Uterus (tissue), 4 donors: ENCODE data around the gene NEK8. TPM values are rescaled to one million over a fixed set of nuclear protein-coding genes. Genes with fewer than 3 reads are reported as not detected.

Experiments used
- DNase-seq, 2 donors: peaks; one replicate each; pipeline ENCODE4 v3.0.0-alpha.2; 2019 to 2020
- H3K27ac ChIP-seq, 2 donors: fragments of 200-600 bp; sonication (generic); 1 replicate in 1 of 2; 2 replicates in 1 of 2; pipeline ENCODE4 v1.5.1; 2016 to 2018
- H3K27me3 ChIP-seq, 2 donors: fragments of 200-600 bp; sonication (generic); one replicate each; pipeline ENCODE4 v1.5.1; 2018 to 2019; ENCODE audit warnings: control low read depth in 1 of 2
- H3K36me3 ChIP-seq, 2 donors: fragments of 200-600 bp; sonication (generic); one replicate each; pipeline ENCODE4 v1.5.1; 2019; ENCODE audit warnings: control low read depth in 1 of 2
- H3K4me1 ChIP-seq, 2 donors: fragments of 200-600 bp; sonication (generic); one replicate each; pipeline ENCODE4 v1.5.1; 2018 to 2019; ENCODE audit warnings: control low read depth in 1 of 2
- H3K4me3 ChIP-seq, 2 donors: fragments of 200-600 bp; sonication (generic); 1 replicate in 1 of 2; 2 replicates in 1 of 2; pipeline ENCODE4 v1.5.1; 2018 to 2019; ENCODE audit warnings: mild to moderate bottlenecking in 1 of 2
- H3K9me3 ChIP-seq, 2 donors: fragments of 200-600 bp; sonication (generic); one replicate each; pipeline ENCODE4 v1.5.1; 2019; ENCODE audit warnings: control low read depth in 1 of 2
- CTCF ChIP-seq, 4 experiments: fragments of 200-600 bp in 2 of 4; fragments of 450-650 bp in 2 of 4; sonication (generic) in 2 of 4; IDR thresholded peaks; one replicate each; pipeline ENCODE4 v1.5.1; 2016 to 2019; ENCODE audit warnings: antibody characterized with exemption in 4 of 4, mild to moderate bottlenecking in 2 of 4, moderate library complexity in 1 of 4
- POLR2A ChIP-seq, 2 donors: fragments of 450-650 bp; IDR thresholded peaks; one replicate each; pipeline ENCODE4 v1.6.1; 2016; ENCODE audit warnings: antibody characterized with exemption in 2 of 2, mild to moderate bottlenecking in 1 of 2, moderate library complexity in 1 of 2
- intact Hi-C: fragments of 100-400 bp; cut with DNase I; formaldehyde crosslinking; loops from one replicate; pipeline ENCODE4 v1.15.1; 2023; ENCODE audit warnings: low total_unique reads
- total RNA-seq, 4 donors: library from RNA; depleted of rRNA in 3 of 4; stranded (reverse); fragments of >200 nt in 3 of 4; gene quantifications; one replicate each; pipeline versions ENCODE4 v1.1.0 to v1.2.4, GENCODE V29; 2014 to 2023
- donor health status: DM: yes; HTN: yes; CAD: no.

NEK8 gene
- total RNA-seq, 4 donors from 2014 or later, result 1.2 to 5.0 (median 1.3) TPM; not detected in 1

- intact Hi-C loops, result no loop called here
- no peak for TF ChIP-seq POLR2A (IDR thresholded peaks at IDR 0.05)
- TF ChIP-seq CTCF (IDR thresholded peaks at IDR 0.05), result no peak
- Histone ChIP-seq H3K4me1 (no peaks in the 10 kb centered on the region), H3K36me3 (no peaks in the 10 kb centered on the region), H3K27ac (no peak overlapping the region), H3K9me3 (no peaks in the 10 kb centered on the region), H3K4me3 (no peak overlapping the region), H3K27me3 (no peaks in the 10 kb centered on the region)
- no peak for DNase-seq
Measured at GRCh38 chr17:28688481-28688880, 40.1 kb upstream of the NEK8 start.

GRCh38 chr17:28689011-28689410 is 39.6 kb upstream of the NEK8 start:
- Histone ChIP-seq H3K27ac (no peak overlapping the region), H3K27me3 (no peaks in the 10 kb centered on the region), H3K4me1 (no peaks in the 10 kb centered on the region), H3K36me3 (no peaks in the 10 kb centered on the region), H3K4me3 (no peak overlapping the region), H3K9me3 (no peaks in the 10 kb centered on the region)
- TF ChIP-seq POLR2A (IDR thresholded peaks at IDR 0.05), result no peak
- no peak for TF ChIP-seq CTCF (IDR thresholded peaks at IDR 0.05)
- no peak for DNase-seq
- intact Hi-C loops, result no loop called here

GRCh38 chr17:28693869-28694268 is 34.7 kb upstream of the NEK8 start:
- H3K27me3 ChIP-seq, result no peaks in the 10 kb centered on the region
- no peaks in the 10 kb centered on the region for H3K9me3 ChIP-seq
- DNase-seq, result no peak
- intact Hi-C loops, result no loop called here
- H3K27ac ChIP-seq, result no peak overlapping the region
- no peaks in the 10 kb centered on the region for H3K4me1 ChIP-seq
- H3K4me3 ChIP-seq, result no peak overlapping the region
- no peak for TF ChIP-seq CTCF (IDR thresholded peaks at IDR 0.05)
- TF ChIP-seq POLR2A (IDR thresholded peaks at IDR 0.05), result no peak
- no peaks in the 10 kb centered on the region for H3K36me3 ChIP-seq

- Histone ChIP-seq H3K27me3 (no peaks in the 10 kb centered on the region), H3K9me3 (no peaks in the 10 kb centered on the region), H3K4me3 (no peak overlapping the region), H3K4me1 (no peaks in the 10 kb centered on the region), H3K36me3 (no peaks in the 10 kb centered on the region), H3K27ac (no peak overlapping the region)
- intact Hi-C loops, result no loop called here
- TF ChIP-seq POLR2A (IDR thresholded peaks at IDR 0.05) (no peak), CTCF (IDR thresholded peaks at IDR 0.05) (no peak)
- no peak for DNase-seq
Measured at GRCh38 chr17:28698253-28698941, 30.2 kb upstream of the NEK8 start.

GRCh38 chr17:28700278-28700677 is 28.3 kb upstream of the NEK8 start:
- no peak for DNase-seq
- Histone ChIP-seq H3K9me3 (no peaks in the 10 kb centered on the region), H3K36me3 (no peaks in the 10 kb centered on the region), H3K4me3 (no peak overlapping the region), H3K4me1 (no peaks in the 10 kb centered on the region), H3K27me3 (no peaks in the 10 kb centered on the region), H3K27ac (no peak overlapping the region)
- intact Hi-C loops, result no loop called here
- TF ChIP-seq POLR2A (IDR thresholded peaks at IDR 0.05) (no peak), CTCF (IDR thresholded peaks at IDR 0.05) (no peak)
